HepG2 (cell line): ENCODE results near the gene LRRC45. TPM values are rescaled to one million over a fixed set of nuclear protein-coding genes. Genes with fewer than 3 reads are reported as not detected.

Source experiments
- AGO2 ChIP-seq: fragments of 200-400 bp; formaldehyde crosslinking; optimal IDR thresholded peaks from 2 replicates; pipeline ENCODE3; 2017; ENCODE audit warnings: mild to moderate bottlenecking, low read depth, low read length, moderate library complexity
- CC2D1A ChIP-seq: sonication (generic); formaldehyde crosslinking; IDR thresholded peaks from 2 replicates; pipeline ENCODE4 v1.8.1; 2023; ENCODE audit warnings: mild to moderate bottlenecking, missing genetic modification reagents
- CREM ChIP-seq, 2 experiments: sonication (generic) in 1 of 2; formaldehyde crosslinking in 1 of 2; IDR thresholded peaks; 2 replicates each; pipeline versions ENCODE4 v1.4.0 to v1.6.1; 2016 to 2020; ENCODE audit warnings: antibody characterized with exemption in 1 of 2, mild to moderate bottlenecking in 1 of 2, missing genetic modification reagents in 1 of 2
- FOSL1 ChIP-seq: sonication (generic); formaldehyde crosslinking; IDR thresholded peaks from 2 replicates; pipeline ENCODE4 v1.9.0; 2021; ENCODE audit warnings: missing genetic modification reagents, borderline replicate concordance
- FOXC1 ChIP-seq: sonication (generic); formaldehyde crosslinking; IDR thresholded peaks from 2 replicates; pipeline ENCODE4 v1.8.0; 2022; ENCODE audit warnings: mild to moderate bottlenecking, missing genetic modification reagents, borderline replicate concordance
- FOXK1 ChIP-seq: sonication (generic); formaldehyde crosslinking; IDR thresholded peaks from 2 replicates; pipeline ENCODE4 v1.4.0; 2020; ENCODE audit warnings: low read depth, missing genetic modification reagents, borderline replicate concordance
- FOXK2 ChIP-seq: fragments of 450-650 bp; IDR thresholded peaks from 2 replicates; pipeline ENCODE4 v1.6.1; 2016
- FOXO1 ChIP-seq: sonication (generic); formaldehyde crosslinking; IDR thresholded peaks from 2 replicates; pipeline ENCODE4 v1.4.0; 2020; ENCODE audit warnings: missing genetic modification reagents
- GATAD2A ChIP-seq: IDR thresholded peaks from 2 replicates; pipeline ENCODE4 v1.6.1; 2016
- MEIS1 ChIP-seq: sonication (generic); formaldehyde crosslinking; IDR thresholded peaks from 2 replicates; pipeline ENCODE4 v1.9.0; 2021; ENCODE audit warnings: mild to moderate bottlenecking, missing genetic modification reagents, moderate library complexity, borderline replicate concordance
- MTA1 ChIP-seq: sonication (generic); formaldehyde crosslinking; IDR thresholded peaks from 2 replicates; pipeline ENCODE4 v1.4.0; 2020; ENCODE audit warnings: missing genetic modification reagents, mild to moderate bottlenecking, borderline replicate concordance
- NFE2 ChIP-seq: sonication (generic); formaldehyde crosslinking; IDR thresholded peaks from 2 replicates; pipeline ENCODE4 v1.4.0; 2020; ENCODE audit warnings: missing genetic modification reagents
- PBX3 ChIP-seq: sonication (generic); formaldehyde crosslinking; IDR thresholded peaks from 2 replicates; pipeline ENCODE4 v1.8.1; 2023; ENCODE audit warnings: missing genetic modification reagents, inconsistent platforms, borderline replicate concordance
- SIX4 ChIP-seq: sonication (generic); formaldehyde crosslinking; IDR thresholded peaks from 2 replicates; pipeline ENCODE4 v1.4.0; 2020; ENCODE audit warnings: missing genetic modification reagents
- ZFP37 ChIP-seq: sonication (generic); formaldehyde crosslinking; IDR thresholded peaks from 2 replicates; pipeline ENCODE4 v1.4.0; 2020; ENCODE audit warnings: missing genetic modification reagents, borderline replicate concordance
- ZNF326 ChIP-seq: sonication (generic); formaldehyde crosslinking; IDR thresholded peaks from 2 replicates; pipeline ENCODE4 v1.4.0; 2020; ENCODE audit warnings: missing genetic modification reagents, borderline replicate concordance
- ZNF354B ChIP-seq: sonication (generic); formaldehyde crosslinking; IDR thresholded peaks from 2 replicates; pipeline ENCODE4 v1.8.0; 2022; ENCODE audit warnings: mild to moderate bottlenecking, missing genetic modification reagents
- ZNF431 ChIP-seq: sonication (generic); formaldehyde crosslinking; IDR thresholded peaks from 2 replicates; pipeline ENCODE4 v1.9.0; 2022; ENCODE audit warnings: missing genetic modification reagents, low read depth, mild to moderate bottlenecking, borderline replicate concordance
- ZNF598 ChIP-seq: sonication (generic); formaldehyde crosslinking; IDR thresholded peaks from 2 replicates; pipeline ENCODE4 v1.5.1; 2020; ENCODE audit warnings: mild to moderate bottlenecking, missing genetic modification reagents, borderline replicate concordance
- ZNF709 ChIP-seq: sonication (generic); formaldehyde crosslinking; IDR thresholded peaks from 2 replicates; pipeline ENCODE4 v1.5.0; 2020; ENCODE audit warnings: mild to moderate bottlenecking, missing genetic modification reagents
- ZNF737 ChIP-seq: sonication (generic); formaldehyde crosslinking; IDR thresholded peaks from 2 replicates; pipeline ENCODE4 v1.5.0; 2020; ENCODE audit warnings: missing genetic modification reagents, mild to moderate bottlenecking, borderline replicate concordance
- ZNF788 ChIP-seq: sonication (generic); formaldehyde crosslinking; IDR thresholded peaks from 2 replicates; pipeline ENCODE4 v1.5.0; 2020; ENCODE audit warnings: mild to moderate bottlenecking, missing genetic modification reagents, borderline replicate concordance
- ZNF792 ChIP-seq: IDR thresholded peaks from 2 replicates; pipeline ENCODE4 v1.6.1; 2016
- ZSCAN21 ChIP-seq: sonication (generic); formaldehyde crosslinking; IDR thresholded peaks from 2 replicates; pipeline ENCODE4 v1.8.0; 2022; ENCODE audit warnings: mild to moderate bottlenecking, missing genetic modification reagents, moderate library complexity, borderline replicate concordance
- polyA plus RNA-seq, 8 experiments: library from polyadenylated mRNA; depleted of rRNA in 3 of 8; stranded (reverse) in 7 of 8; unstranded in 1 of 8; fragments of >200 nt; fragmentation: Illumina TruSeq in 4 of 8; extraction: Trizol in 4 of 8; gene quantifications; 2 replicates each; pipeline versions ENCODE4 v1.2.1 to v1.2.3, GENCODE V29; 2011 to 2016; ENCODE audit warnings: low read depth in 4 of 8, missing spikeins in 1 of 8, mixed read lengths in 1 of 8; ENCODE audit not compliant: insufficient read depth in 1 of 8
- total RNA-seq, 5 experiments: library from RNA; depleted of rRNA; stranded (reverse); fragments of >200 nt; fragmentation: Illumina TruSeq; extraction: Trizol; gene quantifications; 2 replicates each; pipeline ENCODE4 v1.2.3, GENCODE V29; 2016; ENCODE audit warnings: low read depth in 1 of 5
- TF ChIP-seq, protein P1 (sequence below): sonication (generic); formaldehyde crosslinking; IDR thresholded peaks from 2 replicates; pipeline ENCODE4 v1.5.1; 2020; ENCODE audit warnings: missing genetic modification reagents, mild to moderate bottlenecking, borderline replicate concordance
- TF ChIP-seq, protein P2 (sequence below): sonication (generic); formaldehyde crosslinking; IDR thresholded peaks from 2 replicates; pipeline ENCODE4 v1.4.0; 2020; ENCODE audit warnings: missing genetic modification reagents
- TF ChIP-seq, protein P3 (sequence below): sonication (generic); formaldehyde crosslinking; IDR thresholded peaks from 2 replicates; pipeline ENCODE4 v1.4.0; 2020; ENCODE audit warnings: missing genetic modification reagents

The LRRC45 gene
- total and polyA plus RNA-seq, 2 of the 13 experiments (the other 11 are each of a cell fraction or from before 2014, with no cell fraction given), result 11.6 to 48.1 TPM

DNA sequence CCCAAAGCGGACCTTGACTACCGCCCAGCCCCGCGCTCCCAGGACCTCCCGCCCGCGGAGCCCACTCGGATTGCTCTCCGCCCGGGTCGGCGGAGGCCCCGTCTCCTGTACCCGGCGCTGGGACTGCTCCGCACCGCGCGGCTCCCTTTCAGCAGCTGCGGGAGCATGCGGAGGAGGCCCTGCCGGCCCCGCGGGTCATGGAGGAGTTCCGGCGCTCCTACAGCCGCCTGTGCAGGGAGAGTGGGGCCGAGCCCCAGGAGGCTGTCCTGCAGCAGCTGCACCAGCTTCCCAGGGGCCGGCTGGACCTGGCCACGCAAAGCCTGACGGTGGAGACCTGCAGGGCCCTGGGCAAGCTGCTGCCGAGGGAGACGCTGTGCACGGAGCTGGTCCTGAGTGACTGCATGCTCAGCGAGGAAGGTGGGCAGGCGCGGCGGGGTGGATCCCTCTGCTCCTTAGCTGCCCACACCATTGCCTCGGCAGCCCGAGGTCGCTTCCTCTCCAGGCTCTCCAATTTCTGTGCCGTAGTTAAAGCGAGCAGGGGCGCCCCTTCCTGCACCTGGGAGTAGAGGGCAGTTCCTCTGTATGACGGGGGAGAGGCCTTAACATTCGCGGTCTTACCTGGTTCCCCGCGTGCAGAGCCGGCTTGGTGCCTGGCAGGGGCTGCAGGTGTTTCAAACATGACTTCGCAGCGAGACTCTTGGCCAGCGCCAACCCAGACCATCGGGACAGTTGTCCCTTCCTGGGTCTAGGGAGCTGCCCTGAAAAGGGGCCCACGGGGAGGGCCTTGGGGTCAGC lies 539 bp downstream of the LRRC45 start (continued):
- TF ChIP-seq, protein P1, sequence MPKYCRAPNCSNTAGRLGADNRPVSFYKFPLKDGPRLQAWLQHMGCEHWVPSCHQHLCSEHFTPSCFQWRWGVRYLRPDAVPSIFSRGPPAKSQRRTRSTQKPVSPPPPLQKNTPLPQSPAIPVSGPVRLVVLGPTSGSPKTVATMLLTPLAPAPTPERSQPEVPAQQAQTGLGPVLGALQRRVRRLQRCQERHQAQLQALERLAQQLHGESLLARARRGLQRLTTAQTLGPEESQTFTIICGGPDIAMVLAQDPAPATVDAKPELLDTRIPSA (CRISPR knock-in tag), result no peak
- TF ChIP-seq ZNF326 (CRISPR knock-in tag), result no peak
- TF ChIP-seq MTA1 (CRISPR knock-in tag), result 0 out of 2 replicates have a peak, but pooled peaks have one; percentile 30
- 0 out of 2 replicates have a peak, but pooled peaks have one; percentile 59 for TF ChIP-seq ZNF354B (CRISPR knock-in tag)
- TF ChIP-seq FOSL1 (CRISPR knock-in tag), result no peak
- no peak for TF ChIP-seq ZNF598 (CRISPR knock-in tag)
- TF ChIP-seq NFE2 (CRISPR knock-in tag), result no peak
- TF ChIP-seq FOXK2, result no peak
- TF ChIP-seq ZNF788 (CRISPR knock-in tag), result no peak
- peak; percentile 99 for TF ChIP-seq AGO2
- no peak; the same call in 1 of the 2 replicates for TF ChIP-seq FOXC1 (CRISPR knock-in tag)
- no peak for TF ChIP-seq CREM (IDR thresholded peaks at IDR 0.05)
- no peak for TF ChIP-seq CREM (CRISPR knock-in tag; IDR thresholded peaks at IDR 0.05)
- TF ChIP-seq ZNF737 (CRISPR knock-in tag), result no peak
- 0 out of 2 replicates have a peak, but pooled peaks have one; percentile 35 for TF ChIP-seq MEIS1 (CRISPR knock-in tag)
- TF ChIP-seq FOXK1, result no peak
- TF ChIP-seq ZNF431 (CRISPR knock-in tag), result no peak
- no peak for TF ChIP-seq ZNF792 (CRISPR knock-in tag)
- TF ChIP-seq SIX4 (CRISPR knock-in tag), result no peak
- TF ChIP-seq ZNF709 (CRISPR knock-in tag), result no peak
- no peak for TF ChIP-seq GATAD2A (CRISPR knock-in tag)
- no peak for TF ChIP-seq PBX3
- TF ChIP-seq CC2D1A (CRISPR knock-in tag), result no peak
- no peak for TF ChIP-seq ZFP37 (CRISPR knock-in tag)
- TF ChIP-seq ZSCAN21 (CRISPR knock-in tag), result peak; percentile 52; the same call in 1 of the 2 replicates
- TF ChIP-seq, protein P2, sequence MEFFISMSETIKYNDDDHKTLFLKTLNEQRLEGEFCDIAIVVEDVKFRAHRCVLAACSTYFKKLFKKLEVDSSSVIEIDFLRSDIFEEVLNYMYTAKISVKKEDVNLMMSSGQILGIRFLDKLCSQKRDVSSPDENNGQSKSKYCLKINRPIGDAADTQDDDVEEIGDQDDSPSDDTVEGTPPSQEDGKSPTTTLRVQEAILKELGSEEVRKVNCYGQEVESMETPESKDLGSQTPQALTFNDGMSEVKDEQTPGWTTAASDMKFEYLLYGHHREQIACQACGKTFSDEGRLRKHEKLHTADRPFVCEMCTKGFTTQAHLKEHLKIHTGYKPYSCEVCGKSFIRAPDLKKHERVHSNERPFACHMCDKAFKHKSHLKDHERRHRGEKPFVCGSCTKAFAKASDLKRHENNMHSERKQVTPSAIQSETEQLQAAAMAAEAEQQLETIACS (CRISPR knock-in tag), result 0 out of 2 replicates have a peak, but pooled peaks have one; percentile 36
- no peak for TF ChIP-seq FOXO1 (CRISPR knock-in tag)
- TF ChIP-seq, protein P3, sequence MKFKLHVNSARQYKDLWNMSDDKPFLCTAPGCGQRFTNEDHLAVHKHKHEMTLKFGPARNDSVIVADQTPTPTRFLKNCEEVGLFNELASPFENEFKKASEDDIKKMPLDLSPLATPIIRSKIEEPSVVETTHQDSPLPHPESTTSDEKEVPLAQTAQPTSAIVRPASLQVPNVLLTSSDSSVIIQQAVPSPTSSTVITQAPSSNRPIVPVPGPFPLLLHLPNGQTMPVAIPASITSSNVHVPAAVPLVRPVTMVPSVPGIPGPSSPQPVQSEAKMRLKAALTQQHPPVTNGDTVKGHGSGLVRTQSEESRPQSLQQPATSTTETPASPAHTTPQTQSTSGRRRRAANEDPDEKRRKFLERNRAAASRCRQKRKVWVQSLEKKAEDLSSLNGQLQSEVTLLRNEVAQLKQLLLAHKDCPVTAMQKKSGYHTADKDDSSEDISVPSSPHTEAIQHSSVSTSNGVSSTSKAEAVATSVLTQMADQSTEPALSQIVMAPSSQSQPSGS, result no peak
